HepG2 (cell line): ENCODE results near the gene FAM43B. TPM values are rescaled to one million over a fixed set of nuclear protein-coding genes. Genes with fewer than 3 reads are reported as not detected.

Experiments used
- AHR ChIP-seq: IDR thresholded peaks from 2 replicates; pipeline ENCODE4 v1.6.1; 2018; ENCODE audit warnings: missing genetic modification reagents, missing compliant biosample characterization
- EZH2 ChIP-seq: conservative IDR thresholded peaks from 2 replicates; pipeline ENCODE4 v1.6.1; 2012; ENCODE audit warnings: mild to moderate bottlenecking, low read depth, low read length, moderate library complexity
- FOSL2 ChIP-seq: sonication (generic); formaldehyde crosslinking; IDR thresholded peaks from 2 replicates; pipeline ENCODE4 v1.4.0; 2020; ENCODE audit warnings: missing genetic modification reagents
- KLF11 ChIP-seq: IDR thresholded peaks from 2 replicates; pipeline ENCODE4 v1.6.1; 2016; ENCODE audit warnings: missing compliant biosample characterization
- POLR2AphosphoS5 ChIP-seq: IDR thresholded peaks from 2 replicates; pipeline ENCODE4 v1.6.1; 2012; ENCODE audit warnings: low read depth, low read length
- YEATS2 ChIP-seq: sonication (generic); formaldehyde crosslinking; IDR thresholded peaks from 2 replicates; pipeline ENCODE4 v1.4.0; 2020; ENCODE audit warnings: missing genetic modification reagents, borderline replicate concordance
- ZBTB21 ChIP-seq: sonication (generic); formaldehyde crosslinking; IDR thresholded peaks from 2 replicates; pipeline ENCODE4 v1.4.0; 2020; ENCODE audit warnings: missing genetic modification reagents
- ZBTB42 ChIP-seq: sonication (generic); formaldehyde crosslinking; IDR thresholded peaks from 2 replicates; pipeline ENCODE4 v1.5.0; 2020; ENCODE audit warnings: mild to moderate bottlenecking, missing genetic modification reagents
- ZNF124 ChIP-seq: sonication (generic); formaldehyde crosslinking; IDR thresholded peaks from 2 replicates; pipeline ENCODE4 v1.4.0; 2020; ENCODE audit warnings: missing genetic modification reagents
- ZNF547 ChIP-seq: sonication (generic); formaldehyde crosslinking; IDR thresholded peaks from 2 replicates; pipeline ENCODE4 v1.5.1; 2020; ENCODE audit warnings: mild to moderate bottlenecking, missing genetic modification reagents
- ZNF552 ChIP-seq: sonication (generic); formaldehyde crosslinking; IDR thresholded peaks from 2 replicates; pipeline ENCODE4 v1.9.0; 2022; ENCODE audit warnings: missing genetic modification reagents, mild to moderate bottlenecking, borderline replicate concordance
- ZNF557 ChIP-seq: sonication (generic); formaldehyde crosslinking; IDR thresholded peaks from 2 replicates; pipeline ENCODE4 v1.4.0; 2020; ENCODE audit warnings: missing genetic modification reagents
- polyA plus RNA-seq, 8 experiments: library from polyadenylated mRNA; depleted of rRNA in 3 of 8; stranded (reverse) in 7 of 8; unstranded in 1 of 8; fragments of >200 nt; fragmentation: Illumina TruSeq in 4 of 8; extraction: Trizol in 4 of 8; gene quantifications; 2 replicates each; pipeline versions ENCODE4 v1.2.1 to v1.2.3, GENCODE V29; 2011 to 2016; ENCODE audit warnings: low read depth in 4 of 8, missing spikeins in 1 of 8, mixed read lengths in 1 of 8; ENCODE audit not compliant: insufficient read depth in 1 of 8
- total RNA-seq, 5 experiments: library from RNA; depleted of rRNA; stranded (reverse); fragments of >200 nt; fragmentation: Illumina TruSeq; extraction: Trizol; gene quantifications; 2 replicates each; pipeline ENCODE4 v1.2.3, GENCODE V29; 2016; ENCODE audit warnings: low read depth in 1 of 5
- TF ChIP-seq, protein P1 (sequence below), 2 experiments: IDR thresholded peaks; 2 replicates each; pipeline ENCODE4 v1.6.1; 2011 to 2012; ENCODE audit warnings: low read length in 2 of 2, borderline replicate concordance in 1 of 2, low read depth in 1 of 2, mild to moderate bottlenecking in 1 of 2, moderate library complexity in 1 of 2
- TF ChIP-seq, protein P2 (sequence below): sonication (generic); formaldehyde crosslinking; IDR thresholded peaks from 2 replicates; pipeline ENCODE4 v1.4.0; 2020; ENCODE audit warnings: mild to moderate bottlenecking, low read depth, missing genetic modification reagents
- TF ChIP-seq, protein P3 (sequence below): sonication (generic); formaldehyde crosslinking; IDR thresholded peaks from 2 replicates; pipeline ENCODE4 v1.4.0; 2020; ENCODE audit warnings: mild to moderate bottlenecking, missing genetic modification reagents
- TF ChIP-seq, protein P4 (sequence below): sonication (generic); formaldehyde crosslinking; IDR thresholded peaks from 2 replicates; pipeline ENCODE4 v1.5.1; 2020; ENCODE audit warnings: mild to moderate bottlenecking, missing genetic modification reagents
- TF ChIP-seq, protein P5 (sequence below): sonication (generic); formaldehyde crosslinking; IDR thresholded peaks from 2 replicates; pipeline ENCODE4 v1.8.0; 2022; ENCODE audit warnings: mild to moderate bottlenecking, missing genetic modification reagents, moderate library complexity

FAM43B gene
- total and polyA plus RNA-seq, 2 of the 13 experiments (the other 11 are each of a cell fraction or from before 2014, with no cell fraction given): 0.63 to 3.7 TPM

DNA sequence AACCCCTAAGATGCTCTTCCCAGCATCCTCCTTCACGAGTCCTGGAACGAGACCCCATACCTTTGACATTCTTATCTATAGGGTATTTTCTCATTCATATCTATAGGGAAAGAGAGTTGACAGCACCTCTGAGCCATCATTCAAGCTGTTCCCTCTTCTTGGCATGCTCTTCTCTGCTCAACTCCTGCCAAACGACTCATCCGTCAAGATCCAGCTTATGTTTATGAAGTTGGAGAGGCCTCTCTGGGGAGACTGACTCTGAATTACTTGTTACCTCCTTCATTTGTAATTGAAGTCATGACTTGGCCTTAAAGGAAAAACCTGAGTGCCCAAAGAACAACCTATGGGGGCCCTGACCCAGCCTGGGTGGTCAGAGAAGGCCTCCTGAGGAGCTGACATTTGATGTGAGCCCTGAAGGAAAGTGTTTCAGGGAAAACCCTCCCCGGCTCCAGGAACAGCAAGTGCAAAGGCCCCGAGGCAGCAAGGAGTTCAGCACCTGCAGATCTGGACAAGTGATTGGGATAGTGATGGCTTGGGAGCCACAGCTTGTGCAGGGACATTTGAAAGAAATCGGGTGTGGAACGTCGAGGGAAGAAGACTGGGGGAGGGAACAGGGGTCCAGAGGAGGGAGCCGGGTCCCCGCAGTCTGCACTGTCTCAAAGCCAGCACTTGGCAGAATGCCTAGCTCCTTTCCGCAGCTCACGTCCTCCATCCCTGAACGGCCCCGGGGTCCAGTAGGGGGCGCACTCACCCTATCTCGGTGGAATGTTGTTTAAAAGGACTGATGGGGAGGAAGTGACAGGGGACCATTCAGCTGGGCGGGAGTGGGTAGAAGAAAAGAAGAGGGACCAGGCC lies 22.5 kb downstream of the FAM43B start (continued):
- TF ChIP-seq, protein P1, sequence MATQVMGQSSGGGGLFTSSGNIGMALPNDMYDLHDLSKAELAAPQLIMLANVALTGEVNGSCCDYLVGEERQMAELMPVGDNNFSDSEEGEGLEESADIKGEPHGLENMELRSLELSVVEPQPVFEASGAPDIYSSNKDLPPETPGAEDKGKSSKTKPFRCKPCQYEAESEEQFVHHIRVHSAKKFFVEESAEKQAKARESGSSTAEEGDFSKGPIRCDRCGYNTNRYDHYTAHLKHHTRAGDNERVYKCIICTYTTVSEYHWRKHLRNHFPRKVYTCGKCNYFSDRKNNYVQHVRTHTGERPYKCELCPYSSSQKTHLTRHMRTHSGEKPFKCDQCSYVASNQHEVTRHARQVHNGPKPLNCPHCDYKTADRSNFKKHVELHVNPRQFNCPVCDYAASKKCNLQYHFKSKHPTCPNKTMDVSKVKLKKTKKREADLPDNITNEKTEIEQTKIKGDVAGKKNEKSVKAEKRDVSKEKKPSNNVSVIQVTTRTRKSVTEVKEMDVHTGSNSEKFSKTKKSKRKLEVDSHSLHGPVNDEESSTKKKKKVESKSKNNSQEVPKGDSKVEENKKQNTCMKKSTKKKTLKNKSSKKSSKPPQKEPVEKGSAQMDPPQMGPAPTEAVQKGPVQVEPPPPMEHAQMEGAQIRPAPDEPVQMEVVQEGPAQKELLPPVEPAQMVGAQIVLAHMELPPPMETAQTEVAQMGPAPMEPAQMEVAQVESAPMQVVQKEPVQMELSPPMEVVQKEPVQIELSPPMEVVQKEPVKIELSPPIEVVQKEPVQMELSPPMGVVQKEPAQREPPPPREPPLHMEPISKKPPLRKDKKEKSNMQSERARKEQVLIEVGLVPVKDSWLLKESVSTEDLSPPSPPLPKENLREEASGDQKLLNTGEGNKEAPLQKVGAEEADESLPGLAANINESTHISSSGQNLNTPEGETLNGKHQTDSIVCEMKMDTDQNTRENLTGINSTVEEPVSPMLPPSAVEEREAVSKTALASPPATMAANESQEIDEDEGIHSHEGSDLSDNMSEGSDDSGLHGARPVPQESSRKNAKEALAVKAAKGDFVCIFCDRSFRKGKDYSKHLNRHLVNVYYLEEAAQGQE (IDR thresholded peaks at IDR 0.05; ENCODE audit: borderline replicate concordance in 1 of 2, low read depth in 1 of 2, low read length in 2 of 2): no peak
- no peak for TF ChIP-seq ZNF547 (CRISPR knock-in tag)
- no peak for TF ChIP-seq ZNF552
- TF ChIP-seq, protein P2, sequence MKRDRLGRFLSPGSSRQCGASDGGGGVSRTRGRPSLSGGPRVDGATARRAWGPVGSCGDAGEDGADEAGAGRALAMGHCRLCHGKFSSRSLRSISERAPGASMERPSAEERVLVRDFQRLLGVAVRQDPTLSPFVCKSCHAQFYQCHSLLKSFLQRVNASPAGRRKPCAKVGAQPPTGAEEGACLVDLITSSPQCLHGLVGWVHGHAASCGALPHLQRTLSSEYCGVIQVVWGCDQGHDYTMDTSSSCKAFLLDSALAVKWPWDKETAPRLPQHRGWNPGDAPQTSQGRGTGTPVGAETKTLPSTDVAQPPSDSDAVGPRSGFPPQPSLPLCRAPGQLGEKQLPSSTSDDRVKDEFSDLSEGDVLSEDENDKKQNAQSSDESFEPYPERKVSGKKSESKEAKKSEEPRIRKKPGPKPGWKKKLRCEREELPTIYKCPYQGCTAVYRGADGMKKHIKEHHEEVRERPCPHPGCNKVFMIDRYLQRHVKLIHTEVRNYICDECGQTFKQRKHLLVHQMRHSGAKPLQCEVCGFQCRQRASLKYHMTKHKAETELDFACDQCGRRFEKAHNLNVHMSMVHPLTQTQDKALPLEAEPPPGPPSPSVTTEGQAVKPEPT (CRISPR knock-in tag): no peak
- TF ChIP-seq, protein P3, sequence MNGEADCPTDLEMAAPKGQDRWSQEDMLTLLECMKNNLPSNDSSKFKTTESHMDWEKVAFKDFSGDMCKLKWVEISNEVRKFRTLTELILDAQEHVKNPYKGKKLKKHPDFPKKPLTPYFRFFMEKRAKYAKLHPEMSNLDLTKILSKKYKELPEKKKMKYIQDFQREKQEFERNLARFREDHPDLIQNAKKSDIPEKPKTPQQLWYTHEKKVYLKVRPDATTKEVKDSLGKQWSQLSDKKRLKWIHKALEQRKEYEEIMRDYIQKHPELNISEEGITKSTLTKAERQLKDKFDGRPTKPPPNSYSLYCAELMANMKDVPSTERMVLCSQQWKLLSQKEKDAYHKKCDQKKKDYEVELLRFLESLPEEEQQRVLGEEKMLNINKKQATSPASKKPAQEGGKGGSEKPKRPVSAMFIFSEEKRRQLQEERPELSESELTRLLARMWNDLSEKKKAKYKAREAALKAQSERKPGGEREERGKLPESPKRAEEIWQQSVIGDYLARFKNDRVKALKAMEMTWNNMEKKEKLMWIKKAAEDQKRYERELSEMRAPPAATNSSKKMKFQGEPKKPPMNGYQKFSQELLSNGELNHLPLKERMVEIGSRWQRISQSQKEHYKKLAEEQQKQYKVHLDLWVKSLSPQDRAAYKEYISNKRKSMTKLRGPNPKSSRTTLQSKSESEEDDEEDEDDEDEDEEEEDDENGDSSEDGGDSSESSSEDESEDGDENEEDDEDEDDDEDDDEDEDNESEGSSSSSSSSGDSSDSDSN (CRISPR knock-in tag): 0 out of 2 replicates have a peak, but pooled peaks have one; percentile 24
- TF ChIP-seq, protein P4, sequence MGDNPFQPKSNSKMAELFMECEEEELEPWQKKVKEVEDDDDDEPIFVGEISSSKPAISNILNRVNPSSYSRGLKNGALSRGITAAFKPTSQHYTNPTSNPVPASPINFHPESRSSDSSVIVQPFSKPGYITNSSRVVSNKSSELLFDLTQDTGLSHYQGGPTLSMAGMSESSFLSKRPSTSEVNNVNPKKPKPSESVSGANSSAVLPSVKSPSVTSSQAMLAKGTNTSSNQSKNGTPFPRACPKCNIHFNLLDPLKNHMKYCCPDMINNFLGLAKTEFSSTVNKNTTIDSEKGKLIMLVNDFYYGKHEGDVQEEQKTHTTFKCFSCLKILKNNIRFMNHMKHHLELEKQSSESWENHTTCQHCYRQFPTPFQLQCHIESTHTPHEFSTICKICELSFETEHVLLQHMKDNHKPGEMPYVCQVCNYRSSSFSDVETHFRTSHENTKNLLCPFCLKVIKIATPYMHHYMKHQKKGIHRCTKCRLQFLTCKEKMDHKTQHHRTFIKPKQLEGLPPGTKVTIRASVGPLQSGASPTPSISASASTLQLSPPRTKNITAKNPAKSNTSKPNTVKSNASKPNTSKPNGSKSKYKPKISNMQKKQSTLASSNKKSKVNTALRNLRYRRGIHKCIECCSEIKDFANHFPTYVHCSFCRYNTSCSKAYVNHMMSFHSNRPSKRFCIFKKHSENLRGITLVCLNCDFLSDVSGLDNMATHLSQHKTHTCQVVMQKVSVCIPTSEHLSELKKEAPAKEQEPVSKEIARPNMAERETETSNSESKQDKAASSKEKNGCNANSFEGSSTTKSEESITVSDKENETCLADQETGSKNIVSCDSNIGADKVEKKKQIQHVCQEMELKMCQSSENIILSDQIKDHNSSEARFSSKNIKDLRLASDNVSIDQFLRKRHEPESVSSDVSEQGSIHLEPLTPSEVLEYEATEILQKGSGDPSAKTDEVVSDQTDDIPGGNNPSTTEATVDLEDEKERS (CRISPR knock-in tag): no peak
- no peak for TF ChIP-seq ZBTB21 (CRISPR knock-in tag)
- TF ChIP-seq, protein P5, sequence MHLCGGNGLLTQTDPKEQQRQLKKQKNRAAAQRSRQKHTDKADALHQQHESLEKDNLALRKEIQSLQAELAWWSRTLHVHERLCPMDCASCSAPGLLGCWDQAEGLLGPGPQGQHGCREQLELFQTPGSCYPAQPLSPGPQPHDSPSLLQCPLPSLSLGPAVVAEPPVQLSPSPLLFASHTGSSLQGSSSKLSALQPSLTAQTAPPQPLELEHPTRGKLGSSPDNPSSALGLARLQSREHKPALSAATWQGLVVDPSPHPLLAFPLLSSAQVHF (CRISPR knock-in tag): no peak
- TF ChIP-seq YEATS2 (CRISPR knock-in tag): peak; percentile 43; the same call in 1 of the 2 replicates
- 0 out of 2 replicates have a peak, but pooled peaks have one; percentile 26 for TF ChIP-seq AHR (CRISPR knock-in tag)
- no peak for TF ChIP-seq ZNF557 (CRISPR knock-in tag)
- no peak for TF ChIP-seq EZH2
- TF ChIP-seq POLR2AphosphoS5: no peak
- TF ChIP-seq FOSL2 (CRISPR knock-in tag): 0 out of 2 replicates have a peak, but pooled peaks have one; percentile 51
- peak; percentile 72; the same call in 1 of the 2 replicates for TF ChIP-seq KLF11 (CRISPR knock-in tag)
- TF ChIP-seq ZBTB42 (CRISPR knock-in tag): no peak
- TF ChIP-seq ZNF124 (CRISPR knock-in tag): no peak
